Measurements from ENCODE around the gene RNF6.

The RNF6 gene

DNA sequence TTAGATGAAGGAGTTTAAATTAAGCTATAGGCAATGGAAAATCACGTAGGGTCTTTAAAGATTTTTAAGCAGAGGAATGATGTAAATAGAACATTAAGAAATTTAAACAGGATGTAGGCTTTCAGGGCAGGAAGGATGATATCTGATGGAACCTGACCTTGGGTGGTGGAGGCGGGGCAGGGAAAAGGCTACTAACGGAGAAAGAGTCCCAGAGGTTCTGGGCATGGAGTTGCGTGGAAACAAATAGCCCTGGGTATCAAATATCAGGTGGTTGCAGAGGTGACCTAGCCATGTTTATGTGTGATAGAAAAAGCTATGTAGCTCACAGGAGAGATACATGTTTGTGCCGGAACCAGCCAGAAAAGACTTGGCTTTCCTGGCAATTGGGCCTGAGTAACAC, 24.0 kb upstream of the RNF6 start:
- ATAC-seq, result no peak
- H3K36me3 Mint-ChIP-seq, result no peaks in the 10 kb centered on the region
- H3K9me3 Mint-ChIP-seq, result no peaks in the 10 kb centered on the region

DNA sequence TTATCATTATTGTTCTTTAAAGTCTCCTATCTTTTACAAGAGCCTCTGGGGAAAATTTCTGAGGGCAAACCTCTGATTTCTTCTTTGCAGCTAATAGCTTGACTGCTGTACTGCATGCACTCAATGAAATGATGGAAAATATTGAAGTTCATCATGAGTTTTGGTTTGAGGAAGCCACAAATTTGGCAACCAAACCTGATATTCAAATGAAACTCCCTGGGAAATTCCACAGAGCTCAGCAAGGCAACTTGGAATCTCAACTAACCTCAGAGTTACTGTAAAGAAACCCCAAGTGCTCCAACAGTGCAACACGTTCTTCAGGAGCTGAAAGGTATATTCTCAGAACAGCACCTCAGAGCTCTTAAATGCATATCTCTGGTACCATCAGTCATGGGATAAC, 14.2 kb upstream of the RNF6 start:
- ATAC-seq (no peak), DNase-seq (ENCODE audit: low spot score in 2 of 2) (no peak)
- Mint-ChIP-seq H3K27ac (no peak overlapping the region), H3K36me3 (no peaks in the 10 kb centered on the region), H3K4me3 (no peak overlapping the region), H3K4me1 (no peaks in the 10 kb centered on the region), H3K9me3 (no peaks in the 10 kb centered on the region)

More for the DNA sequence above, 24.0 kb upstream of the RNF6 start:
- Mint-ChIP-seq H3K27ac (no peak overlapping the region), H3K4me1 (no peaks in the 10 kb centered on the region), H3K4me3 (no peak overlapping the region)
- no peak for DNase-seq (ENCODE audit: low spot score in 2 of 2)

DNA sequence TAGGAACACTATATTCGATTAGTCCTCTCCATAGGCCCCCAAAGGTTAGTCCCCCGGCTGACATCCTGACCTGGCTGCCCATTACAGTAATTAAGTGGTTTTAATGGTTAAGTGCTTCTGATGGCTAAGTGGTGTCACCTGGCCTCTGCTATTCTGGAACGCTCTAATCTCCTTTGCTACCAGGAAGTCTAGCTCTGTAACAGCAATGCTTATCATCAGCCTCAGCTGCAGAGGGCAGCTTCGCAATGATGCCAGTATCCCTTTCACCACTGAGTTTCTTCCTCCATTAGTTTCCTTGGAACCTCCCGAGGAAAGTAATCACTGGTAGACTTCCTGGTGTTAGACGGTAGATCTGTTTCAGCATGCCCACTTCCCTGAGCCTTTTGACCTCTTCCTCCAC, 8.6 kb upstream of the RNF6 start:
- no peak for DNase-seq (ENCODE audit: low spot score in 2 of 2)
- ATAC-seq, result no peak
- H3K9me3 Mint-ChIP-seq, result no peaks in the 10 kb centered on the region
- no peaks in the 10 kb centered on the region for H3K4me1 Mint-ChIP-seq
- H3K27ac Mint-ChIP-seq, result no peak overlapping the region
- H3K4me3 Mint-ChIP-seq, result no peak overlapping the region
- H3K36me3 Mint-ChIP-seq, result no peaks in the 10 kb centered on the region

DNA sequence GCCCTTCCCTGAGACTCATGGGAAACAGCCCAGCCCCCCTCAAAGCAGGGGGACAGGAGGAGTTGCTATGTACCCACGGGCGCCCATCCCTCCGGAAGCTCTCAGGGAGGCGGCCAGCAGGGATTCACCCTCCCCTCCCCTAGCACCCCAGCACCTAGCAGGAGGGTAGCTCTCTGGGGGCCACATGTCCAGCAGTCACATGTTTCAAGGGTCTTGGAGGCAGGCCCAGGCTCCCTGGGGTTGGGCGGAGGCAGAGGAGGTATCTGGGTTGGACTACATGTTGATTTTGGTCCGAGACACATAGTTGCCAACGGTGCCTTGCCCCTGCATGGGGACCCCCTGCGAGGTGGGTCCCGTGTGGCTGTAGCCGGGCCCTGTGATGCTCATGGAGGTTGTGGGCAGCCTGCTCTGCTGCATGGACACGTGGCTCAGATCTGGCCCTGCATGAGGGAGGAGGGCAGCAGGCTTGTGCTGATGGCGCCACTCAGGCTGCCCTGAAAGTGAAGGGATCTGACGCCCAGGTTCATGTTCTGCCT, 7.0 kb upstream of the RNF6 start:
- Mint-ChIP-seq H3K9me3 (no peaks in the 10 kb centered on the region), H3K36me3 (no peaks in the 10 kb centered on the region), H3K27ac (no peak overlapping the region), H3K4me3 (no peak overlapping the region), H3K4me1 (no peaks in the 10 kb centered on the region)
- ATAC-seq (no peak), DNase-seq (ENCODE audit: low spot score in 2 of 2) (no peak)

DNA sequence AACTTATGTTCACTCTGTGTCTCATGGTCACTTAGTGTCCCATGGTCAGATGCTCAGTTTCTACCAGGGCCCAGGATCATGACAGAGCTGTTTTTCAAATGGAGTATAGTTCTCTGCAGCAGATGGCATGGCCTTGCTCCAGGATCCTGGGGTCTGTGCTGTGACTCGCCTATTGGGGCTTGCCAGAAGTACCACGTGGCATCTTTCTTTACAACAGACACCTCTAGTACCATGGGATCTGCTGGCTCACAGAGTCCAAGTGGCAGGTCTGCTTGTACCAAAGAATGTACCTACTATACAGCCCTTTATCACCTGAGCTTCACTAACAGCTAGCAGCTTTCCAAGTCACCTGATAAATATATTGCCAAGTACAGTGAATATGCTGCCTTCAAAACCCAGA, 6.0 kb upstream of the RNF6 start:
- ATAC-seq, result no peak
- Mint-ChIP-seq H3K4me3 (no peak overlapping the region), H3K4me1 (peaks cover 5% of the 10 kb centered on the region), H3K27ac (no peak overlapping the region), H3K9me3 (no peaks in the 10 kb centered on the region), H3K36me3 (no peaks in the 10 kb centered on the region)
- DNase-seq (ENCODE audit: low spot score in 2 of 2), result no peak

DNA sequence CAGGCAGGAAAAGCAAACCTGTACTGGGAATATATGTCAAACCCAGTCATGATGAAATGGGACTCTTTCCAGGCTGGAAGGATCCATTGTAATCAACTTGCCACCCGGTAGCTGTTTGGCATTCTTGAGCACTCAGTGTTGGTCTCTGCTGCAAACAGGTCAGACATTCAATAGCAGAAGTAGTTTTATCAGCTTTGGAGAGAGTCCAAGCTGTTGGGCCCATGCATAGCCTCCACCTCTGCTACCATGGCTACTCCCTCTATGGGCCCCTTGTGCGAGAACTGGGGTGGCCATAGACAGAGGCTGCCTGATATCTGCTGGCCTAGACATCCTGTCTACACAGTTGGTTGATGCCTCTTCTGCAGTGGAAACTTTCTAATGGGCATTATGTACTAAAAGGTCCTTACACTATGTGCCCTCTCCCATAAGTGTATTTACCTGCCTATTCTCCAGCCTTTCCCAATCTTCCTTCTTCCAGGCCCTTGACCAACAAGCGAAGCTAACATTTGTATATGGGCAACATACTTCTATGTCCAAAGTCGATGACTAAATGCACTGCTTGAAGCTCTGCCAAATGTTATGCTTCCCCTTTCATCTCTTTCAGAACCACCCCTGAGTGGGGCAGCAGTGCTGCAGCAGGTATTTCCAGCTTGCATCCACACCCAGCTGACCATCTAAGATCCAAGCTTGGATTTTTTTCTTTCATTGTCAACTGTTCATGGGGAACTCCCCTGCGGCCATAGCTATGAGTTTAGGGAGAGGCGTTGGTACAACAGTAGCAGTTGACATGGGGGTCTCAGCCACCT, 5.3 kb upstream of the RNF6 start:
- Mint-ChIP-seq H3K36me3 (peaks cover 5% of the 10 kb centered on the region), H3K9me3 (no peaks in the 10 kb centered on the region), H3K4me1 (peaks cover 12% of the 10 kb centered on the region), H3K4me3 (no peak overlapping the region), H3K27ac (no peak overlapping the region)
- no peak for ATAC-seq
- no peak for DNase-seq (ENCODE audit: low spot score in 2 of 2)

DNA sequence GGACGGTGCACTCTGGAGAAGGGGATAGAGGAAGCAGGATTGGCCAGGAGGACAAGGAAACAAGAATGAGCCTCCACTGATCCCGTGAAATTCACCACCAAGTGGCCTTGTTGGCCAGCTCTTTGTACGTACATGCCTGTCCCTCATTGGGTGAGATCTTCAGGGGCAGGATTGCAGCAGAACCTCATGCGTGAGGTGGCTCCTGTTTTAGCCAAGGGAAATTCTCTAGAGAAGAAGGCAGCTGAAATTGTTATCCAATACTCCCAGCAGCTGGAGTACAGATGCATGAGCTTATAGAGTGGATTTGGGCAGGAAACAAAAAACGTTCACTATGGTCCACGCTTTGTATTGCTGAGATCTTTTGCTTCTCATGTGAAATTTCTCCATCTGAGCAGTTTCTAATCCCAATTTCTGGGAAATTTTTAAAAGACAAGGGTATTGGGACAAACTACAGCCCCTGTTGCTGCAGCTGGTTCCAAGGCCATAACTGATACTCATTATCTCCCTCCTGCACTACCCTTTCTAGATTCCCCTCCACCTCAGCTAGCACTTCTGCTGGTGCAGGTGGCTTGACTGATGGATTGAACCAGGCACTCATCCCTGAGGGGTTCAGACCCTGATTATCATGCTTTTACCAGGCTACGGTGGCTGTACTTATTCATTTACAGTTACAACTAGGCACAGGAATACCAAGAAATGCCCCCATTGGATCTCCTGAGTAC, 3.9 kb upstream of the RNF6 start:
- Mint-ChIP-seq H3K9me3 (no peaks in the 10 kb centered on the region), H3K36me3 (peaks cover 16% of the 10 kb centered on the region), H3K27ac (no peak overlapping the region), H3K4me1 (peaks cover 21% of the 10 kb centered on the region), H3K4me3 (no peak overlapping the region)
- DNase-seq (ENCODE audit: low spot score in 2 of 2), result no peak
- ATAC-seq, result no peak

DNA sequence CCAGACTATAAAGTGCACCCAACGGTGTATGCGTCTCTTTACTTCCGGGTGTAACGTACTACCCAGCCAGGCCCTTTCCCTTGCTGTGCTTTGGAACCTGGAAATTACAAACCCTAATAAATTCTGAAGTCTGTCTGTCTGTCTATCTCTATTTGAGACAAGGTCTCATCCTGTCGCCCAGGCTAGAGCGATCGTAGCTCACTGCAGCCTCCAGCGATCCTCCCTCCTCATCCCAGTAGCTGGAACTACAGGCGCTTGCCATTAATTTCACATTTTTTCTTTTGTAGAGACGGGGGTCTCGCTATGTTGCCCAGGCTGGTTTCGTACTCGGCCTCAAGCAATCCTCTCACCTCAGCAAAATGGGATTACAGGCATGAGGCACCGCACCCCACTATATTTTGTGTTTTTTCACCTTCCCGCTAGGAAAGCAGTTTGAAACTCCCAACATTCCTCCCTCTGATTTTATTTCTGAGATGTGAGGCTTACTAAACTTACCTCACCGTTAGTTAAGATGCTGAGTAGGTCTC, 469 bp upstream of the RNF6 start:
- Mint-ChIP-seq H3K27ac (peak overlapping the region; percentile 96), H3K4me3 (peak overlapping the region; percentile 91), H3K9me3 (no peaks in the 10 kb centered on the region), H3K4me1 (peaks cover 36% of the 10 kb centered on the region), H3K36me3 (peaks cover 46% of the 10 kb centered on the region)
- DNase-seq (ENCODE audit: low spot score in 2 of 2) (no peak), ATAC-seq (peak; percentile 67)

DNA sequence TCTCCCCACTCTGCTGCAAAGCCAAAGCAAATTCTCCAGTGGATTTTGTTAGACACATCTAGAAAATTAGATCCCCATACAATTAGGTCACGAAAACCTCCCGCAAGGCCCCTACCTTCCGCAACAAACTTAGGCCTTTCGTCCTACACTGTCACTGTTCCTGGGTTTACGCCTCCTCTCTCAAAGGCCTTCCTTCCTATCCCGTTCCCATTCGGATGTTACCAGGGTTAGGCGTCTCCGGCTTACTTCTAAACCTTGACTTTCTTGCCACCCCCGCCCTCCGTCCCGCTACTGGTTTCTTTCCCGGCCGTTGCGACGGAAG, 754 bp downstream of the RNF6 start:
- no peaks in the 10 kb centered on the region for H3K9me3 Mint-ChIP-seq
- peak overlapping the region; percentile 91 for H3K4me3 Mint-ChIP-seq
- H3K27ac Mint-ChIP-seq, result peak overlapping the region; percentile 96
- peak; percentile 8 for ATAC-seq
- no peak for DNase-seq (ENCODE audit: low spot score in 2 of 2)
- peaks cover 36% of the 10 kb centered on the region for H3K4me1 Mint-ChIP-seq
- H3K36me3 Mint-ChIP-seq, result peaks cover 58% of the 10 kb centered on the region

DNA sequence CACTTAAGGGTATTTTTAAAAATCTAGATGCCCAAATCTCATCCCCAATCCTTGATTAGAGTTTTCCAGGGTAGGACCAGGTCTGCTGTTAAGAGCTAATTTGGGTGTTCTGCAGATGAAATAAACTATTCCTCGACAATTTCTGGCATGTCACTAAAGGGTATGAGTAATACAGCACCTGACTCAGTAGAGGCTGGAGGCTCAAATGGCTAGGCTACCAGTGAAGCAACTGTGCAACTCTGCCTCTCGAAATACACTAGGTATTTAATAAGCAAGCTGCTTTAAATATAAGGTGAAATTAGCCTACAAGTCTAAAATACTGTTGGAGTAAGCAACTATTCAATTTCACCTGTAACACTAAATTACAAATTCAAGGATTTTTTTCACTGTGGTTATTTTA, 1.5 kb downstream of the RNF6 start:
- H3K4me1 Mint-ChIP-seq, result peaks cover 36% of the 10 kb centered on the region
- no peaks in the 10 kb centered on the region for H3K9me3 Mint-ChIP-seq
- ATAC-seq (no peak), DNase-seq (ENCODE audit: low spot score in 2 of 2) (no peak)
- H3K4me3 Mint-ChIP-seq, result peak overlapping the region; percentile 91
- H3K36me3 Mint-ChIP-seq, result peaks cover 66% of the 10 kb centered on the region
- H3K27ac Mint-ChIP-seq, result peak overlapping the region; percentile 96

DNA sequence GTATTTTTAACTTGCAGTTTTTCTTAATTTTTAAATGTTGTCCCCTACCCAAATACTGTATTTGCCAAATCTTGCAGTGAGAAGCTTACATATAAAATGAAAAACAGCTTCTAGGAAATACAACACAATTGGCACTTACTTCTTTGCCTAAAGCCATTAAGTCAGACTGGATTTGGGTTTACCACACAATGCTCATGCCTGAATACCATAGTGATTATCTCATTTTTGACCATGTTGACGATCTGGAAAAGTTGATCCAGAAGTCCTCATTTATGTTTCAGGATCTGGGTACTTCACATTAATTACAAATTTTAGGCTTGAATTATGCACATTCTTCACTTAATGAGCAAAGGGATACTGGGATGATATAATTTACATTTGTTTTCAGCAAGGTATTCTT, 2.4 kb downstream of the RNF6 start:
- peaks cover 75% of the 10 kb centered on the region for H3K36me3 Mint-ChIP-seq
- H3K27ac Mint-ChIP-seq, result peak overlapping the region; percentile 96
- DNase-seq (ENCODE audit: low spot score in 2 of 2) (no peak), ATAC-seq (no peak)
- no peaks in the 10 kb centered on the region for H3K9me3 Mint-ChIP-seq
- H3K4me3 Mint-ChIP-seq, result peak overlapping the region; percentile 91
- H3K4me1 Mint-ChIP-seq, result peaks cover 43% of the 10 kb centered on the region

DNA sequence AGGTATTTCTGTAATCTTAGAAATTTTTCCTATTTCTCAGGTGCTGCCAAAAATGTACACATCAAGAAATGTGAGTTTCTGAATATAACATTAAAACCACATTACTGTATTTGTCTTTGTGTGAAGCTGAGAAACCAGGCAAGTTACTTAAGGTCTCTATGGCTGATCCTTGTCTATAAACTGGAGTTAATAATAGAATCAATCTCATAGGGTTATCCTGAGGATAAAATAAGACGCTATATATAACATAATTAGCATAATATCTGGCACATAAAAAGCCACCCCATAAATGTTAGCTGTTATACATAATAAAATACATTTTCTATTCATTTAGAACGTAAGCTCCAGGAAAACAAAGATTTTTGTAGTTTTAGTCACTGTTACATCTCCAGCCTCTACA, 6.1 kb downstream of the RNF6 start:
- H3K36me3 Mint-ChIP-seq, result peaks cover 95% of the 10 kb centered on the region

DNA sequence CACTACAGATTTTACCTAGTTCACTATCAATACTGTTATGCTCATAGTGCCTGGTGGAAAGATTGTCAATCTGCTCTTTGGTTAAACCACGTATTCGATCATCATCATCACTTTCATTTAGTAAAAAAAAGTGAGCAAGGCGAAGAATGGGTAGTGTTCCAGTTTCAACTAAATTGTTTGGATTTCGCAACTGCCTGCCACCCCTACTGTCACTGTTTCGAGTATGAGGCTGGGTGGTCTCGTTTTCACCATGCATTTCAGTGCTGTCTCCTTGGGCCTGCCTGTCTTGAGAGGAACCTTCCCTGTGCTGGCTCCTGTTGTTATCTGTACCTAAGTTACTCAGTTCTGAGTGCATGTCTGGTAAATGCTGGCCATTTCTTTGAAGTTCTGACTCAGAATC, 8.1 kb downstream of the RNF6 start:
- DNase-seq (ENCODE audit: low spot score in 2 of 2) (no peak), ATAC-seq (no peak)
- Mint-ChIP-seq H3K4me3 (no peak overlapping the region), H3K4me1 (peaks cover 21% of the 10 kb centered on the region), H3K36me3 (peaks cover 100% of the 10 kb centered on the region), H3K27ac (no peak overlapping the region), H3K9me3 (no peaks in the 10 kb centered on the region)

More for the DNA sequence above, 6.1 kb downstream of the RNF6 start:
- Mint-ChIP-seq H3K9me3 (no peaks in the 10 kb centered on the region), H3K27ac (no peak overlapping the region), H3K4me1 (peaks cover 36% of the 10 kb centered on the region), H3K4me3 (no peak overlapping the region)
- ATAC-seq (no peak), DNase-seq (ENCODE audit: low spot score in 2 of 2) (no peak)

DNA sequence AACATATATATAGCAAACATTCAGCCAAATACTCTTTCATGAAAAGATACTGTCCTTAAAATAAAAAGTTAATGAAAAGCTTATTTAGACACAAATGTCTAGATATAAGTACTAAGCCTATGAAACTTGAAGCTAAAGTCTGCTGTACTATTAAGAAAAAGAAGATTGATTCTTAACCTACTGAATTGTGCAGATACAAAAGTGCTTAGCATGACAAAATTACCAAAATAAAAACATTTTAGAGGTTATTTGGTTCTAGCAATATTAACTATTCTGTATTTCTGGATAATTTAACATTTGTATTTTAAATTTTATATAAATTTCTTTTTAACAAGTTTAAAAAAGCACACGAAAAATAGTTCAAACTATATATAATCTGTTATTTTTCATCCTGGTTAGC, 8.8 kb downstream of the RNF6 start:
- Mint-ChIP-seq H3K36me3 (peaks cover 100% of the 10 kb centered on the region), H3K4me1 (peaks cover 21% of the 10 kb centered on the region), H3K4me3 (no peak overlapping the region), H3K9me3 (no peaks in the 10 kb centered on the region), H3K27ac (no peak overlapping the region)
- DNase-seq (ENCODE audit: low spot score in 2 of 2) (no peak), ATAC-seq (no peak)

DNA sequence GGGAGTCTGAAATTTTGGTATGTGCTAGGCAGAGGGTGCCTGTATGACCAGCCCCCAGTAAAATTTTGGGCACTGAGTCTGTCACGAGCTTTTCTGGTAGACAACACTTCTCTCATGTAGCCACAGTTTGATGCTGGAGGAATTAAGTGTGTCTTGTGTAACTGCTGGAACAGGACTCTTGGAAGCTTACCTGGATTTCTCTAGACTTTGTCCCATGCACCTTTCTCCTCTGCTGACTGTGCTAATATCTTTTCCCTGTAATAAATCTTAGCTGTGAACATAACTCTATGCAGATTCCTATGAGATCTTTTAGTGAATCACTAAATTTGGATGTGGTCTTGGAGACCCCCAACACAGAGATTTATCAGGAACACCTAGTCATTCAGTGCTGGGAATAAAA, 13.8 kb downstream of the RNF6 start:
- Mint-ChIP-seq H3K27ac (no peak overlapping the region), H3K4me3 (no peak overlapping the region), H3K9me3 (no peaks in the 10 kb centered on the region), H3K36me3 (peaks cover 74% of the 10 kb centered on the region), H3K4me1 (peaks cover 12% of the 10 kb centered on the region)
- ATAC-seq, result no peak
- DNase-seq (ENCODE audit: low spot score in 2 of 2), result no peak

Measured in stimulated activated effector memory CD8-positive, alpha-beta T cell treated with anti-CD3 and anti-CD28 coated beads, Interleukin-12 subunit alpha, Interleukin-12 subunit beta, amount 100 ng/mL, for 72 hours (primary cell).